Mesodermal cell (in vitro differentiated cells): ENCODE results near the gene RNF223.

ENCODE experiments used
- H3K27ac ChIP-seq: 2 replicates; pipeline ENCODE4 v1.7.0; 2013; ENCODE audit warnings: mild to moderate bottlenecking, low read depth, low read length, moderate library complexity; ENCODE audit not compliant: severe bottlenecking
- H3K36me3 ChIP-seq: 2 replicates; pipeline ENCODE4 v1.7.1; 2013; ENCODE audit warnings: mild to moderate bottlenecking, low read length, moderate library complexity; ENCODE audit not compliant: control insufficient read depth, insufficient read depth
- H3K4me1 ChIP-seq: one replicate; pipeline ENCODE4 v1.7.1; 2013; ENCODE audit warnings: mild to moderate bottlenecking, low read length; ENCODE audit not compliant: insufficient read depth, control insufficient read depth, poor library complexity, severe bottlenecking
- H3K4me3 ChIP-seq: 2 replicates; pipeline ENCODE4 v1.7.0; 2013; ENCODE audit warnings: low read length, control low read depth, mild to moderate bottlenecking; ENCODE audit not compliant: insufficient read depth, poor library complexity, severe bottlenecking; ENCODE audit errors: extremely low read depth
- H3K9me3 ChIP-seq: 2 replicates; pipeline ENCODE4 v1.7.1; 2013; ENCODE audit warnings: mild to moderate bottlenecking, low read length, moderate library complexity; ENCODE audit not compliant: control insufficient read depth
- WGBS, 2 experiments: methylation state at CpG; one replicate each; pipeline ENCODE4 v1.1.5; 2013; ENCODE audit warnings: missing lambda C conversion rate in 2 of 2; ENCODE audit not compliant: insufficient coverage in 2 of 2; 5-methylcytosine and 5-hydroxymethylcytosine counted together

RNF223 gene

DNA sequence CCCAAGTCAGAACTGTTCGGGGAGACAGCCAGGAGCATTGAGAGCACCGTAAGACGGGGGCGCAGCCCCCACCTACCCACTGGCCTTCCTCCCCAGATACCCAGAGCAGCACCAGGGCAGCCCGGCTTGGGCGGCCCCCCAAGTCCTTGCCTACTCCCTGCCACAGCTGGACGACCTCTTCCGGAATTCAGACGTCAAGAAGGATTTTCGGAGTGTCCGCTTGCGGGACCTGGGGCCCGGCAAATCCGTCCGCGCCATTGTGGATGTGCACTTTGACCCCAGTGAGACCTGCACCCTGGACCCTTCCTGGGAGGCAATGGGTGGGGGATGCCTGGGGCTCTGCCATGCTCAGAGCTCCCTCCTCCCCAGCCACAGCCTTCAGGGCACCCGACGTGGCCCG lies 26.7 kb downstream of the RNF223 start:
- H3K9me3 ChIP-seq: no peaks in the 10 kb centered on the region
- WGBS, 2 experiments: 96 to 99% methylated on average over 19 of the region's 19 CpGs
- no peak overlapping the region for H3K27ac ChIP-seq
- H3K4me3 ChIP-seq: no peak overlapping the region
- H3K36me3 ChIP-seq: peaks cover 60% of the 10 kb centered on the region
- H3K4me1 ChIP-seq: no peaks in the 10 kb centered on the region

DNA sequence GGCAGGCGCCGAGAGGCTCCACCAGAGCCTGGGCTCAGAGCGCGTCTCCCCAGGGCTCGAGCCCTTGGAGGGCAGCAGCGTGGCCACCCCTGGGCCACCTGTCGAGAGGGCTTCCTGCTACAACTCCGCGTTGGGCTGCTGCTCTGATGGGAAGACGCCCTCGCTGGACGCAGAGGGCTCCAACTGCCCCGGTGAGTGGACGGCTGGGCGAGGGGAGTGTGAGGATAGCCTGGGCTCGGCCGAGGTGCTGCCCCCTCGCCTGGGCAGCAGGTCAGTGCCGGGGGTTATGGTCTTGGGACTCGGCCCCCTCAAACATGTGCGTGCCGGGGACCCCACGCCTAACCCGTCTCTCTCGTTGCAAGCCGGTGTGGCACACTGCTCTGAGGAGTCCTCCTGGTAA lies 27.3 kb downstream of the RNF223 start:
- H3K36me3 ChIP-seq: peaks cover 59% of the 10 kb centered on the region
- WGBS, 2 experiments: 94 to 97% methylated on average over 26 of the region's 26 CpGs
- H3K4me1 ChIP-seq: no peaks in the 10 kb centered on the region
- no peak overlapping the region for H3K4me3 ChIP-seq
- no peak overlapping the region for H3K27ac ChIP-seq
- H3K9me3 ChIP-seq: no peaks in the 10 kb centered on the region

DNA sequence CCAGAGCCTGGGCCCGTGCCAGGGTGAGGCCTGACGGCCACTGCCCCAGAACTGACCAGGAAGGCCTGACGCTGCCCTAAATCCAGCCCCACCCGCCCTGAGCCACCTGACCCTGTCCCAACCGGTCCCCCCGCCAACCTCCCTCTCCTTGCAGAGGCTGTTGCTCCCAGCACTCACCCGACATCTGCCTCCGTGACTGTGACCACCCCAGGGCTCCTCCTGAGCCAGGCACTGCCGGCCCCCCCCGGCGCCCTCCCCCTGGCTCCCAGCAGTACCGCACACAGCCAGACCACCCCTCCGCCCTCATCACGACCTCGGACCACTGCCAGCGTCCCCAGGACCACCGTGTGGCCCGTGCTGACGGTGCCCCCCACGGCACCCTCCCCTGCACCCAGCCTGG lies 27.9 kb downstream of the RNF223 start:
- H3K36me3 ChIP-seq: peaks cover 54% of the 10 kb centered on the region
- no peaks in the 10 kb centered on the region for H3K9me3 ChIP-seq
- H3K4me3 ChIP-seq: no peak overlapping the region
- H3K27ac ChIP-seq: no peak overlapping the region
- WGBS, 2 experiments: 97 to 99% methylated on average over 11 to 18 of the region's 20 CpGs
- peaks cover 2% of the 10 kb centered on the region for H3K4me1 ChIP-seq

DNA sequence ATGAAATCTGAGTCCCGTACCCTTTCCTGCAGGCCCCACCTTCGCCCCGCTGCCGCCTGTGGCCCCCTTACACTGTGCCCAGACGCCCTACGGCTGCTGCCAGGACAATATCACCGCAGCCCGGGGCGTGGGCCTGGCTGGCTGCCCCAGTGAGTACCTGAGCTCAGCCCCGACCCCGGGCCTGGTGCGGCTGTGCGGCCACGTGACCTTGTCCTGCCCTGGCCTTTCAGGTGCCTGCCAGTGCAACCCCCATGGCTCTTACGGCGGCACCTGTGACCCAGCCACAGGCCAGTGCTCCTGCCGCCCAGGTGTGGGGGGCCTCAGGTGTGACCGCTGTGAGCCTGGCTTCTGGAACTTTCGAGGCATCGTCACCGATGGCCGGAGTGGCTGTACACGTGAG lies 29.0 kb downstream of the RNF223 start:
- H3K4me1 ChIP-seq: peaks cover 6% of the 10 kb centered on the region

DNA sequence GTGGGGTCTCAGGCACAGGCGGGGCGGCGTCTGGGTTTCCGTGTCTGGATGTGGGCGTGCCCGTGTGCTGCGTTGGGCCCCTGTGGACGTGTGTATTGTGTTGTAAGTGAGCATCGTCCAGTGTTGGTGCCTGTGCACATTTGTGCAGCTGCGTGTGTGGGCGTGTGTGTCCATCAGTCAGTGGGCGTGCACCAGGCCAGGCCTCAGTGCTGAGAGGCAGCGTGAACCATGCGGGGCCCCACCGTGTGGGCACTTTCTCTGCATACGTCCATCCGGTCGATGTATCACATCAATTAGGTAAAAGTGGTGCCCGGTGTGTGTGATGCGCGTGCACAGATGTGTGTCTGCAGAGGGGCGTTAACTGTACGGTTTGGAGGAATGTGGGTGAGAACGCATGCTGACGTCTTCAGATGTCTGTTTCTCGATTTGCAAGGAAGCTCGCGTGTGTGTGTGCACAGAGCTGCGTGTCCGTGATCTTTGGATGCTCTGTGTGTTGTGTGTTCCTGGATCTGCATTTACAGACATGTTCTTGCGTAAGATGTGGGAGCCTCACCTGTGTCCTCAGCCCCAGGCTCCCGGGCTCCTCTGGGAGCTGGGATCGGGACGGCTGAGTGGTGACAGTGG lies 29.5 kb downstream of the RNF223 start:
- WGBS, 2 experiments: 96 to 97% methylated on average over 33 to 34 of the region's 34 CpGs
- no peak overlapping the region for H3K4me3 ChIP-seq
- H3K27ac ChIP-seq: no peak overlapping the region
- peaks cover 6% of the 10 kb centered on the region for H3K4me1 ChIP-seq
- peaks cover 49% of the 10 kb centered on the region for H3K36me3 ChIP-seq
- no peaks in the 10 kb centered on the region for H3K9me3 ChIP-seq

More for the DNA sequence above, 29.0 kb downstream of the RNF223 start:
- whole genome bisulfite sequencing, 2 experiments: 96 to 97% methylated on average over 23 of the region's 23 CpGs
- Histone ChIP-seq H3K36me3 (peaks cover 49% of the 10 kb centered on the region), H3K4me3 (no peak overlapping the region), H3K27ac (no peak overlapping the region), H3K9me3 (no peaks in the 10 kb centered on the region)

DNA sequence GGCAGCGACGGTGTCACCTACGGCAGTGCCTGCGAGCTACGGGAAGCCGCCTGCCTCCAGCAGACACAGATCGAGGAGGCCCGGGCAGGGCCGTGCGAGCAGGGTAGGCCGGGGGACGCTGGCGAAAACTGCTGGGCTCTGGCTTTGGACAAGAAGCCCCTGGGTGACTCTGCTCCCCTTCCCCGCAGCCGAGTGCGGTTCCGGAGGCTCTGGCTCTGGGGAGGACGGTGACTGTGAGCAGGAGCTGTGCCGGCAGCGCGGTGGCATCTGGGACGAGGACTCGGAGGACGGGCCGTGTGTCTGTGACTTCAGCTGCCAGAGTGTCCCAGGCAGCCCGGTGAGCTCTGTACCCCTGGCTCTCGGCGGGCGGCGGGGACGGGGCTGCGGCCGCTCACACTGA lies 30.2 kb downstream of the RNF223 start:
- H3K9me3 ChIP-seq: no peaks in the 10 kb centered on the region
- H3K4me1 ChIP-seq: peaks cover 9% of the 10 kb centered on the region
- 97 to 98% methylated on average over 33 of the region's 33 CpGs for WGBS, 2 experiments
- peaks cover 49% of the 10 kb centered on the region for H3K36me3 ChIP-seq
- H3K4me3 ChIP-seq: no peak overlapping the region
- no peak overlapping the region for H3K27ac ChIP-seq

DNA sequence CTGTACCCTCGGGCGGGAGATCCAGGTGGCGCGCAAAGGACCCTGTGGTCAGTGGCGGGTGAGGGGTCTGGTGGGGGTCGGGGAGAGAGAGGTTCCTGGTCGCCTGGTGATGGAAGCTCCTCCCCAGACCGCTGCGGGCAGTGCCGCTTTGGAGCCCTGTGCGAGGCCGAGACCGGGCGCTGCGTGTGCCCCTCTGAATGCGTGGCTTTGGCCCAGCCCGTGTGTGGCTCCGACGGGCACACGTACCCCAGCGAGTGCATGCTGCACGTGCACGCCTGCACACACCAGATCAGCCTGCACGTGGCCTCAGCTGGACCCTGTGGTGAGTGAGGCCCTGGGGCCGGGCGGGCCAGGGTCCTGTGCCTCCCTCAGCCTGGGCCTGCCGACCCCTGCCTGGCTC lies 30.7 kb downstream of the RNF223 start:
- no peaks in the 10 kb centered on the region for H3K9me3 ChIP-seq
- no peak overlapping the region for H3K4me3 ChIP-seq
- H3K36me3 ChIP-seq: peaks cover 49% of the 10 kb centered on the region
- 98% methylated on average over 26 to 27 of the region's 27 CpGs for WGBS, 2 experiments
- peaks cover 9% of the 10 kb centered on the region for H3K4me1 ChIP-seq
- no peak overlapping the region for H3K27ac ChIP-seq

DNA sequence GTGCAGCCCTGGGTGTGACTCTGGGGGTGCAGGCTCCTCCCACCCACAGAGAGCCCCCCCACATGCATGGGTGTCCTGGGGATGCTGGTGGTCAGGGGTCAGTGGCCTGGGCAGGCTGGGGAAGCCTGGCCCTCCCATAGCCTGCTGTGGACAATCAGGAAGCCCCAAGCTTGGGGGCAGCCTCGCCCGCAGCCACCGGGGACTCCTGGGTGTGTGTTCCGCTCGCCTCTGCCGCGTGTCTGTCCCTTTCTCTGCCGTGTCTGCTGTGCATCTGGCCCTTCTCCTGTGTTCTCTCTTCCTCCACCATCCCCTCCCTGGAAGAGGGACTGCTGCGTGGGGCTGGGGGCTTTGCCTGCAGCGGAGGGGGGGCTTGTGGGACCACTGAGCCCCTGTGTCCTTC lies 31.3 kb downstream of the RNF223 start:
- WGBS, 2 experiments: 90% methylated on average over 6 to 10 of the region's 10 CpGs
- Histone ChIP-seq H3K4me1 (peaks cover 9% of the 10 kb centered on the region), H3K9me3 (no peaks in the 10 kb centered on the region), H3K27ac (no peak overlapping the region), H3K36me3 (peaks cover 49% of the 10 kb centered on the region), H3K4me3 (no peak overlapping the region)

DNA sequence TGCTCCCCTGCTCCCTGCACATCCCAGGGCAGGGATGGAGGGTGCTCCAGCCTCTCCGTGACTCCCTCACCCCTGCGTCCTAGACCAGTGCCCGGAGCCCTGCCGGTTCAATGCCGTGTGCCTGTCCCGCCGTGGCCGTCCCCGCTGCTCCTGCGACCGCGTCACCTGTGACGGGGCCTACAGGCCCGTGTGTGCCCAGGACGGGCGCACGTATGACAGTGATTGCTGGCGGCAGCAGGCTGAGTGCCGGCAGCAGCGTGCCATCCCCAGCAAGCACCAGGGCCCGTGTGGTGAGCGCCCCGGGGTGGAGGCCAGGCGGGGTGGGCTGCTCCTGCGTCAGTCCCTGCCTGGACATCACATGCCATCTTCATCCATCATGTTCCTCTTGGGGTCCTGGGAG lies 32.2 kb downstream of the RNF223 start:
- H3K27ac ChIP-seq: no peak overlapping the region
- 94 to 99% methylated on average over 22 to 24 of the region's 25 CpGs for WGBS, 2 experiments
- H3K9me3 ChIP-seq: no peaks in the 10 kb centered on the region
- H3K4me1 ChIP-seq: peaks cover 9% of the 10 kb centered on the region
- H3K36me3 ChIP-seq: peaks cover 47% of the 10 kb centered on the region
- no peak overlapping the region for H3K4me3 ChIP-seq

DNA sequence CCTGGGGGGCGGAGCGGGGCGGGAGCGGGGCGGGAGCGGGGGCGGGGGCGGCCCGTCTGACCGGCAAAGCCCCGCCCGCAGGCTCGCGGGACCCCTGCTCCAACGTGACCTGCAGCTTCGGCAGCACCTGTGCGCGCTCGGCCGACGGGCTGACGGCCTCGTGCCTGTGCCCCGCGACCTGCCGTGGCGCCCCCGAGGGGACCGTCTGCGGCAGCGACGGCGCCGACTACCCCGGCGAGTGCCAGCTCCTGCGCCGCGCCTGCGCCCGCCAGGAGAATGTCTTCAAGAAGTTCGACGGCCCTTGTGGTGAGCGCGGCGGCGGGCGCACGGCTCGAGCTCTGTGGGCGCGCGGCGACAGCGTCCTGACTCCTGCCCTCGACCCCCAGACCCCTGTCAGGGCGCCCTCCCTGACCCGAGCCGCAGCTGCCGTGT lies 33.0 kb downstream of the RNF223 start:
- Histone ChIP-seq H3K36me3 (peaks cover 42% of the 10 kb centered on the region), H3K27ac (no peak overlapping the region), H3K4me1 (peaks cover 9% of the 10 kb centered on the region), H3K4me3 (no peak overlapping the region), H3K9me3 (no peaks in the 10 kb centered on the region)
- WGBS, 2 experiments: 61 to 74% methylated on average over 38 to 52 of the region's 60 CpGs
